CD4-positive, alpha-beta memory T cell (primary cell): ENCODE data around the gene RAVER2. TPM values are rescaled to one million over a fixed set of nuclear protein-coding genes. Genes with fewer than 3 reads are reported as not detected.
A peak's percentile ranks its signal among the peaks of the same experiment; 100 is the strongest.
"Not testable (repeated sequence)": the region's sequence is repeated elsewhere in the genome, so short reads cannot be mapped to it uniquely, and the experiment has no call there.

Experiments
- CTCF ChIA-PET: fragments of 350-600 bp; sonication (Branson Sonifier 250); formaldehyde crosslinking; loops from one replicate; lab custom pipeline; 2021; ENCODE audit warnings: inconsistent platforms; ENCODE audit not compliant: partially characterized antibody; lab: Charles Lee
- POLR2A ChIA-PET: fragments of 350-600 bp; sonication (Branson Sonifier 250); formaldehyde crosslinking; loops from one replicate; lab custom pipeline; 2021; ENCODE audit not compliant: partially characterized antibody; lab: Charles Lee
- DNase-seq, 5 donors: peaks; one replicate each; pipeline versions ENCODE4 v3.0.0 to v3.0.0-alpha.2; 2020 to 2022; ENCODE audit warnings: mixed read lengths in 1 of 5
- H3K27ac ChIP-seq: one replicate; pipeline ENCODE4 v1.7.0; 2013; ENCODE audit warnings: low read depth, low read length
- H3K27me3 ChIP-seq: 2 replicates; pipeline ENCODE4 v1.7.0; 2013; ENCODE audit warnings: mild to moderate bottlenecking, low read length, moderate library complexity; ENCODE audit not compliant: insufficient read depth
- H3K36me3 ChIP-seq: 2 replicates; pipeline ENCODE4 v1.7.0; 2013; ENCODE audit warnings: mild to moderate bottlenecking, low read length, moderate library complexity; ENCODE audit not compliant: insufficient read depth
- H3K4me1 ChIP-seq: 2 replicates; pipeline ENCODE4 v1.7.0; 2013; ENCODE audit warnings: mild to moderate bottlenecking, low read length, moderate library complexity; ENCODE audit not compliant: insufficient read depth
- H3K4me3 ChIP-seq, 2 donors: one replicate each; pipeline ENCODE4 v1.7.0; 2013; ENCODE audit warnings: low read length in 2 of 2, mild to moderate bottlenecking in 1 of 2
- H3K9me3 ChIP-seq, 2 donors: one replicate each; pipeline ENCODE4 v1.7.0; 2013; ENCODE audit warnings: low read length in 2 of 2, control low read depth in 1 of 2; ENCODE audit not compliant: control insufficient read depth in 1 of 2
- H3K27ac Mint-ChIP-seq, 7 donors: one replicate each; pipeline ENCODE4 v1.8.0; 2020 to 2021; ENCODE audit warnings: mixed read lengths in 7 of 7, mild to moderate bottlenecking in 6 of 7, inconsistent platforms in 3 of 7, moderate library complexity in 3 of 7
- H3K27me3 Mint-ChIP-seq, 2 donors: one replicate each; pipeline ENCODE4 v1.8.0; 2020 to 2021; ENCODE audit warnings: mixed read lengths in 2 of 2
- H3K36me3 Mint-ChIP-seq, 2 donors: one replicate each; pipeline ENCODE4 v1.8.0; 2020 to 2021; ENCODE audit warnings: mixed read lengths in 2 of 2, inconsistent platforms in 1 of 2, mild to moderate bottlenecking in 1 of 2
- H3K4me1 Mint-ChIP-seq, 4 donors: one replicate each; pipeline ENCODE4 v1.8.0; 2020 to 2021; ENCODE audit warnings: mixed read lengths in 4 of 4, mild to moderate bottlenecking in 1 of 4
- H3K4me3 Mint-ChIP-seq, 8 donors: one replicate each; pipeline ENCODE4 v1.8.0; 2020 to 2021; ENCODE audit warnings: mixed read lengths in 8 of 8, mild to moderate bottlenecking in 7 of 8, moderate library complexity in 6 of 8, inconsistent platforms in 3 of 8
- H3K9me3 Mint-ChIP-seq, 8 donors: one replicate each; pipeline ENCODE4 v1.8.0; 2020 to 2021; ENCODE audit warnings: mixed read lengths in 8 of 8, mild to moderate bottlenecking in 5 of 8, inconsistent platforms in 3 of 8, moderate library complexity in 1 of 8
- intact Hi-C: fragments of 100-400 bp; cut with micrococcal nuclease; formaldehyde crosslinking; loops from one replicate; pipeline ENCODE4 v1.15.1; 2023
- polyA plus RNA-seq, 2 donors: library from polyadenylated mRNA; unstranded; fragments of 300-500 nt; fragmentation: Illumina TruSeq; gene quantifications; one replicate each; pipeline ENCODE4 v1.2.3, GENCODE V29; 2021
- total RNA-seq, 2 experiments: library from RNA; stranded (reverse); gene quantifications; one replicate each; pipeline ENCODE4 v1.2.3, GENCODE V29; 2021

The RAVER2 gene
- total RNA-seq (1 to 10 TPM; 1.7 to 2.1 TPM), polyA plus RNA-seq (1 to 10 TPM; 1.8 TPM)

- DNase-seq, result peak; percentile 53 to 75 (median 62)
- peaks cover 13% of the 10 kb centered on the region for H3K4me1 ChIP-seq
- Mint-ChIP-seq H3K27ac (peak within 1 kb of the TSS; percentile 77 to 90 (median 82)), H3K4me1 (peaks cover 9 to 30% (median 22%) of the 10 kb centered on the region in 4 donors), H3K9me3 (no peaks in the 10 kb centered on the region), H3K27me3 (peaks cover 2 to 3% of the 10 kb centered on the region in 2 donors), H3K4me3 (peak within 1 kb of the TSS; percentile 87 to 94 (median 92)), H3K36me3 (peaks cover 0 to 5% of the 10 kb centered on the region in 2 donors)
- H3K36me3 ChIP-seq, result no peaks in the 10 kb centered on the region
- CTCF ChIA-PET, result interaction anchor here (1.0 to 1.6 kb wide), 3 partner anchors 31 to 82 kb away, joined by 3 to 6 read pairs (median 4); no protein-coding TSS in a partner anchor
- intact Hi-C loops, result loop anchor here (1.0 to 10.0 kb wide), 6 partner anchors 57 to 680 kb away; partner anchors contain the start of genes JAK1, LEPR and LEPROT
- H3K4me3 ChIP-seq, result peak within 1 kb of the TSS; percentile 17 to 54
- H3K27me3 ChIP-seq, result peaks cover 3% of the 10 kb centered on the region
- POLR2A ChIA-PET, result no interaction called here
- H3K9me3 ChIP-seq, result no peaks in the 10 kb centered on the region
- H3K27ac ChIP-seq, result peak within 1 kb of the TSS; percentile 43
Observed at GRCh38 chr1:64744492-64745180, at the start of gene RAVER2. Gene RAVER2 (plus strand): TSS chr1:64745075. CDS start chr1:64745173, 98 bp downstream.

- H3K4me3 ChIP-seq, result no peak overlapping the region
- no peaks in the 10 kb centered on the region for H3K4me1 ChIP-seq
- Mint-ChIP-seq H3K4me1 (no peaks in the 10 kb centered on the region), H3K9me3 (no peaks in the 10 kb centered on the region), H3K27me3 (peaks cover 12 to 21% of the 10 kb centered on the region in 2 donors), H3K4me3 (no peak overlapping the region), H3K27ac (no peak overlapping the region), H3K36me3 (no peaks in the 10 kb centered on the region)
- H3K36me3 ChIP-seq, result no peaks in the 10 kb centered on the region
- H3K9me3 ChIP-seq, result no peaks in the 10 kb centered on the region
- intact Hi-C loops, result no loop called here
- ChIA-PET POLR2A (no interaction called here), CTCF (interaction anchor here (1.1 kb wide), 1 partner anchor 21 kb away, joined by 5 read pairs; no protein-coding TSS in a partner anchor)
- H3K27ac ChIP-seq, result no peak overlapping the region
- H3K27me3 ChIP-seq, result no peaks in the 10 kb centered on the region
- no peak for DNase-seq
Observed at GRCh38 chr1:64696879-64697278, 48.0 kb upstream of the RAVER2 start.

- Histone ChIP-seq H3K4me3 (no peak overlapping the region), H3K36me3 (no peaks in the 10 kb centered on the region), H3K4me1 (no peaks in the 10 kb centered on the region), H3K9me3 (no peaks in the 10 kb centered on the region), H3K27me3 (no peaks in the 10 kb centered on the region), H3K27ac (no peak overlapping the region)
- Mint-ChIP-seq H3K4me3 (no peak overlapping the region), H3K4me1 (no peaks in the 10 kb centered on the region), H3K36me3 (no peaks in the 10 kb centered on the region), H3K9me3 (peaks cover 0 to 2% (median 0%) of the 10 kb centered on the region in 8 donors), H3K27ac (no peak overlapping the region), H3K27me3 (peaks cover 9 to 23% of the 10 kb centered on the region in 2 donors)
- no peak for DNase-seq
- CTCF ChIA-PET, result interaction anchor here (1.0 kb wide), 1 partner anchor 14 kb away, joined by 3 read pairs; no protein-coding TSS in a partner anchor
- POLR2A ChIA-PET, result no interaction called here
- intact Hi-C loops, result no loop called here
Observed at GRCh38 chr1:64699327-64699726, 45.5 kb upstream of the RAVER2 start.

- no peak overlapping the region for H3K4me3 ChIP-seq
- intact Hi-C loops, result no loop called here
- Mint-ChIP-seq H3K9me3 (peaks cover 0 to 2% (median 0%) of the 10 kb centered on the region in 8 donors), H3K27me3 (peaks cover 6 to 18% of the 10 kb centered on the region in 2 donors), H3K4me3 (peak overlapping the region in 1 of 8 donors; percentile 13), H3K36me3 (no peaks in the 10 kb centered on the region), H3K27ac (no peak overlapping the region), H3K4me1 (no peaks in the 10 kb centered on the region)
- H3K27me3 ChIP-seq, result no peaks in the 10 kb centered on the region
- ChIA-PET CTCF (interaction anchor here (0.7 kb wide), 1 partner anchor 122 kb away, joined by 3 read pairs; no protein-coding TSS in a partner anchor), POLR2A (no interaction called here)
- no peaks in the 10 kb centered on the region for H3K9me3 ChIP-seq
- H3K36me3 ChIP-seq, result no peaks in the 10 kb centered on the region
- no peak overlapping the region for H3K27ac ChIP-seq
- no peaks in the 10 kb centered on the region for H3K4me1 ChIP-seq
- DNase-seq, result no peak
Observed at GRCh38 chr1:64701071-64701470, 43.8 kb upstream of the RAVER2 start.

- no peaks in the 10 kb centered on the region for H3K36me3 ChIP-seq
- H3K27ac ChIP-seq, result no peak overlapping the region
- peaks cover 0 to 2% (median 0%) of the 10 kb centered on the region in 8 donors for H3K9me3 Mint-ChIP-seq
- intact Hi-C loops, result no loop called here
- no peak for DNase-seq
- no peak overlapping the region for H3K27ac Mint-ChIP-seq
- ChIA-PET POLR2A (no interaction called here), CTCF (interaction anchor here (0.7 to 0.8 kb wide), 2 partner anchors 16 to 122 kb away, joined by 3 read pairs; no protein-coding TSS in a partner anchor)
- H3K4me1 Mint-ChIP-seq, result no peaks in the 10 kb centered on the region
- H3K9me3 ChIP-seq, result no peaks in the 10 kb centered on the region
- no peak overlapping the region for H3K4me3 ChIP-seq
- peaks cover 6 to 16% of the 10 kb centered on the region in 2 donors for H3K27me3 Mint-ChIP-seq
- no peak overlapping the region for H3K4me3 Mint-ChIP-seq
- no peaks in the 10 kb centered on the region for H3K4me1 ChIP-seq
- H3K36me3 Mint-ChIP-seq, result no peaks in the 10 kb centered on the region
- no peaks in the 10 kb centered on the region for H3K27me3 ChIP-seq
Observed at GRCh38 chr1:64701886-64702285, 43.0 kb upstream of the RAVER2 start.

GRCh38 chr1:64702670-64703069, 42.2 kb upstream of the RAVER2 start:
- H3K27me3 Mint-ChIP-seq, result peaks cover 6 to 16% of the 10 kb centered on the region in 2 donors
- H3K27ac Mint-ChIP-seq, H3K9me3 ChIP-seq, H3K36me3 ChIP-seq, intact Hi-C loops, POLR2A ChIA-PET, H3K4me3 ChIP-seq, H3K4me1 Mint-ChIP-seq, H3K27me3 ChIP-seq, H3K9me3 Mint-ChIP-seq, H3K4me1 ChIP-seq, CTCF ChIA-PET, H3K36me3 Mint-ChIP-seq, DNase-seq, H3K4me3 Mint-ChIP-seq, H3K27ac ChIP-seq: not testable (repeated sequence)

- peaks cover 0 to 2% (median 0%) of the 10 kb centered on the region in 8 donors for H3K9me3 Mint-ChIP-seq
Observed at GRCh38 chr1:64703600-64703999, 41.3 kb upstream of the RAVER2 start.

More at GRCh38 chr1:64703600-64703999, 41.3 kb upstream of the RAVER2 start:
- Mint-ChIP-seq H3K4me3 (no peak overlapping the region), H3K4me1 (no peaks in the 10 kb centered on the region), H3K27me3 (peaks cover 6 to 16% of the 10 kb centered on the region in 2 donors), H3K27ac (no peak overlapping the region), H3K36me3 (no peaks in the 10 kb centered on the region)
- CTCF ChIA-PET, result no interaction called here
- intact Hi-C loops, result no loop called here
- no peak overlapping the region for H3K4me3 ChIP-seq
- no peaks in the 10 kb centered on the region for H3K27me3 ChIP-seq
- no peak overlapping the region for H3K27ac ChIP-seq
- POLR2A ChIA-PET, result no interaction called here
- no peak for DNase-seq
- H3K9me3 ChIP-seq, result no peaks in the 10 kb centered on the region
- no peaks in the 10 kb centered on the region for H3K36me3 ChIP-seq
- H3K4me1 ChIP-seq, result no peaks in the 10 kb centered on the region
